Adrenal gland (tissue), 12 donors: ENCODE results near the gene KIF9. TPM values are rescaled to one million over a fixed set of nuclear protein-coding genes. Genes with fewer than 3 reads are reported as not detected.
"Not testable (repeated sequence)": the region's sequence is repeated elsewhere in the genome, so short reads cannot be mapped to it uniquely, and the experiment has no call there.

Source experiments
- DNase-seq, 7 donors: peaks; one replicate each; pipeline ENCODE4 v3.0.0-alpha.2; 2019 to 2020
- H3K27ac ChIP-seq, 5 donors: fragments of 200-600 bp; sonication (generic) in 4 of 5; 1 replicate in 3 of 5; 2 replicates in 2 of 5; pipeline versions ENCODE4 v1.5.1 to v1.8.0; 2016 to 2020; ENCODE audit warnings: mild to moderate bottlenecking in 1 of 5
- H3K27me3 ChIP-seq: fragments of 200-600 bp; 2 replicates; pipeline ENCODE4 v1.8.0; 2021
- H3K36me3 ChIP-seq, 2 donors: fragments of 200-600 bp; replicated peaks in 1 of 2; 1 replicate in 1 of 2; 2 replicates in 1 of 2; pipeline versions ENCODE4 v1.5.1 to v1.8.0; 2018 to 2022
- H3K4me1 ChIP-seq, 2 donors: fragments of 200-600 bp; replicated peaks in 1 of 2; 1 replicate in 1 of 2; 2 replicates in 1 of 2; pipeline versions ENCODE4 v1.5.1 to v1.8.0; 2018 to 2021
- H3K4me3 ChIP-seq, 4 donors: fragments of 200-600 bp; sonication (generic) in 3 of 4; one replicate each; pipeline ENCODE4 v1.5.1; 2016 to 2018
- H3K9me3 ChIP-seq, 3 donors: fragments of 200-600 bp; sonication (generic) in 1 of 3; replicated peaks in 1 of 3; 1 replicate in 2 of 3; 2 replicates in 1 of 3; pipeline versions ENCODE4 v1.5.1 to v1.8.0; 2016 to 2021
- POLR2A ChIP-seq, 2 donors: fragments of 450-650 bp; IDR thresholded peaks; one replicate each; pipeline ENCODE4 v1.6.1; 2017; ENCODE audit warnings: antibody characterized with exemption in 2 of 2, mild to moderate bottlenecking in 2 of 2, moderate library complexity in 1 of 2
- WGBS, 4 donors: extraction: QIAGEN DNeasy Blood & Tissue Kit in 2 of 4; methylation state at CpG; one replicate each; pipeline versions ENCODE4 v1.1.5 to v1.1.7; 2013 to 2017; 5-methylcytosine and 5-hydroxymethylcytosine counted together
- intact Hi-C, 2 donors: fragments of 100-400 bp; cut with DNase I; formaldehyde crosslinking; loops; one replicate each; pipeline versions ENCODE4 v1.14.1 to v1.15.0; 2022 to 2023
- polyA plus RNA-seq, 3 donors: library from polyadenylated mRNA; stranded (reverse); fragments of 200-250 nt in 2 of 3; fragments of 350-450 nt in 1 of 3; fragmentation: Illumina TruSeq in 1 of 3; extraction: RNeasy Lipid Tissue Mini Kit (QIAGEN cat#74804) in 1 of 3; gene quantifications; one replicate each; pipeline ENCODE4 v1.2.3, GENCODE V29; 2013 to 2014
- total RNA-seq, 9 donors: library from RNA; depleted of rRNA in 4 of 9; stranded (reverse); fragments of >200 nt in 4 of 9; fragments of 120-200 nt in 1 of 9; fragmentation: NEBNext Ultra II Directional in 1 of 9; extraction: Animal tissue kit (Norgen Biotek cat#: 25700) in 1 of 9; gene quantifications; one replicate each; pipeline versions ENCODE4 v1.1.0 to v1.2.4, GENCODE V29; 2013 to 2023
- TF ChIP-seq, protein P1 (sequence below), 6 experiments: fragments of 450-650 bp in 4 of 6; fragments of 200-600 bp in 2 of 6; sonication (generic) in 1 of 6; IDR thresholded peaks; 1 replicate in 5 of 6; 2 replicates in 1 of 6; pipeline versions ENCODE4 v1.5.1 to v1.8.0; 2016 to 2021; ENCODE audit warnings: antibody characterized with exemption in 6 of 6, mild to moderate bottlenecking in 2 of 6, moderate library complexity in 1 of 6
- donor health status: healthy with polysubstance abuse.
- donor health status: Bipolar disorder and iron deficiency.
- donor health status: DM: yes; HTN: yes; CAD: no.
- donor health status: DM: no; HTN: no; CAD: no.
- donor health status: DM: no; HTN: no; CAD: no.
- donor health status: DM: yes; HTN: yes; CAD: no.

KIF9 gene
- total and polyA plus RNA-seq, 12 donors = 1.1 to 12.8 (median 5.5) TPM

DNA sequence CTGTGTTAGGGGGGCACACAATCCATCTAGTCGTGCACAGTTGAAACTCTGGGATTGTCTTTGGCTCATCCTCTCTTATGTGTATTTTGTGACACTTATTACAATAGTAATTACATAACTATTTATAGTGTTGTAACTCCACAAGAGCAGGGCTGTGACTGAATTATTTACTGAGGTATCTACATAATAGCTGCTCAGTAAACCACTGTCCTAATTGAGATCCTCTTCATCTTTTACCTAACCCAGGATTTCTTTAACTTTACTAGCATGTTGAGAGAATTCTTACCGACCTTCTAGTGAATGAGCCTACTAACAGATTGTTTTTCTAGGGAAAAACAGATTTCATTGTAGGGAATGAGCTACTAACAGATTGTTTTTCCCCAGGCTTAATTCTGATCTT is 11.2 kb upstream of the KIF9 start:
- Histone ChIP-seq H3K9me3 (no peaks in the 10 kb centered on the region), H3K36me3 (no peaks in the 10 kb centered on the region), H3K4me3 (no peak overlapping the region), H3K27ac (no peak overlapping the region), H3K4me1 (peaks cover 9 to 51% of the 10 kb centered on the region in 2 donors), H3K27me3 (no peaks in the 10 kb centered on the region)
- DNase-seq = no peak
- intact Hi-C loops = no loop called here
- TF ChIP-seq, protein P1, sequence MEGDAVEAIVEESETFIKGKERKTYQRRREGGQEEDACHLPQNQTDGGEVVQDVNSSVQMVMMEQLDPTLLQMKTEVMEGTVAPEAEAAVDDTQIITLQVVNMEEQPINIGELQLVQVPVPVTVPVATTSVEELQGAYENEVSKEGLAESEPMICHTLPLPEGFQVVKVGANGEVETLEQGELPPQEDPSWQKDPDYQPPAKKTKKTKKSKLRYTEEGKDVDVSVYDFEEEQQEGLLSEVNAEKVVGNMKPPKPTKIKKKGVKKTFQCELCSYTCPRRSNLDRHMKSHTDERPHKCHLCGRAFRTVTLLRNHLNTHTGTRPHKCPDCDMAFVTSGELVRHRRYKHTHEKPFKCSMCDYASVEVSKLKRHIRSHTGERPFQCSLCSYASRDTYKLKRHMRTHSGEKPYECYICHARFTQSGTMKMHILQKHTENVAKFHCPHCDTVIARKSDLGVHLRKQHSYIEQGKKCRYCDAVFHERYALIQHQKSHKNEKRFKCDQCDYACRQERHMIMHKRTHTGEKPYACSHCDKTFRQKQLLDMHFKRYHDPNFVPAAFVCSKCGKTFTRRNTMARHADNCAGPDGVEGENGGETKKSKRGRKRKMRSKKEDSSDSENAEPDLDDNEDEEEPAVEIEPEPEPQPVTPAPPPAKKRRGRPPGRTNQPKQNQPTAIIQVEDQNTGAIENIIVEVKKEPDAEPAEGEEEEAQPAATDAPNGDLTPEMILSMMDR (IDR thresholded peaks at IDR 0.05) = no peak
- TF ChIP-seq POLR2A (IDR thresholded peaks at IDR 0.05) = no peak
- WGBS, 4 donors = 74 to 81% (median 78%) methylated on average over 2 of the region's 2 CpGs

DNA sequence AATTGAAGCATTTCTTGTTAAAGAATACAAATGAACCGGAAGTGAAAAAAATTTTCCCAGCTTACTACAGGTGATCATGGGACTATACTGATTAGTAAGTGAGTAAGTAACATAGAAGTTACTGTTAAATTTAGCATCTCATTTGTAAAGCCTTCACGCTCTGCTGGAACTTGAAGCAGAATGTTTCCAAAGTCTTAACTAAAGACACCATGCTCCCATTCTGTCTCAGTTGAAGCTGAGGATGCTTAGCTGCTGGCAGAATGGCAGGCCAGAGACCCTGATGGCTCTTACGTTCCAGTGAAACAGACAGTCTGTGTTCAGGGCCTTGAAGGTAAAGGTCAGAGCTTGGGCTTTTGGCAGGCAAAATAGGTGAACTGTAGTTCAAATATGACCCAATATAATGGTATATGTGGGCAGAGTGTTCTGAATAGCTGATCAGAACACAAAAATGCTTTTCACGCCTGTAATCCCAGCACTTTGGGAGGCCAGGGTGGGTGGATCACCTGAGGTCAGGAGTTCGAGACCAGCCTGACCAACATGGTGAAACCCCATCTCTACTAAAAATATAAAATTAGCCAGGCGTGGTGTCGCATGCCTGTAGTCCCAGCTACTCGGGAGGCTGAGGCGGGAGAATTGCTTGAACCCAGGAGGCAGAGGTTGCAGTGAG is 9.3 kb upstream of the KIF9 start:
- Histone ChIP-seq H3K4me1 (peaks cover 11 to 53% of the 10 kb centered on the region in 2 donors), H3K27ac (peak overlapping the region in 1 of 5 donors; percentile 1), H3K36me3 (peaks cover 0 to 12% of the 10 kb centered on the region in 2 donors)
- H3K4me3 ChIP-seq, intact Hi-C loops, H3K27me3 ChIP-seq, H3K9me3 ChIP-seq: not testable (repeated sequence)
- DNase-seq = peak in 1 of 7 donors; percentile 28
- 84 to 88% (median 86%) methylated on average over 9 of the region's 9 CpGs for WGBS, 4 donors

DNA sequence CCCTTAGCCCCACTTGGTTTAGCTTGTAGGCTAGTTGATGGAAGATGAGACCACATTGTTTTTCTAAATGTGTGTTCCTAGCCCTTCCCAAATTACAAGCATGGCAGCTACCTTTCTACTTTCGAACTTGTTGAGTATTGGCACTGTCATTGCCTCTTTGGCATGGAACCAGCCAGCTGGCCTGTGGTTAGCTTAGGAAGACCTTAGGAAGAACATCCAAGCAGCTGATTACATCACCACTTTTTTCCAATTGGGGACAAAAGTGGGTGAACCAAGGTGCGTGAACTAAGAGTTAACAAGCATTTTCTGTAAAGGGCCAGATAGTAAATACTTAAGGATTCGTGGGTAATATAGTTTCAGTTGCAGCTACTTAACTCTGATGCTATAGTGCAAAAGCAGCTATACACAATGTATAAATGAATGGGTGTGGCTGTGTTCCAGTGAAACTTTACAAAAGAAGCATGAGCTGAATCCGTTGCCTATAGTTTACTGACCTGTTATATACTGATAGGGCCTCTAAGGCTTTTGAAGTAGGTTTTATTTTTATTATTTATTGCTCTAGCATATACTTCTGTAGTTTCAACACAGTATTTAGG is 8.7 kb upstream of the KIF9 start:
- no peaks in the 10 kb centered on the region for H3K27me3 ChIP-seq
- no peak overlapping the region for H3K4me3 ChIP-seq
- H3K36me3 ChIP-seq = peaks cover 0 to 12% of the 10 kb centered on the region in 2 donors
- intact Hi-C loops = no loop called here
- H3K27ac ChIP-seq = no peak overlapping the region
- peaks cover 11 to 59% of the 10 kb centered on the region in 2 donors for H3K4me1 ChIP-seq
- H3K9me3 ChIP-seq = no peaks in the 10 kb centered on the region
- peak in 6 of 7 donors; percentile 16 to 70 (median 55) for DNase-seq
- TF ChIP-seq, protein P1 (IDR thresholded peaks at IDR 0.05) = no peak
- no peak for TF ChIP-seq POLR2A (IDR thresholded peaks at IDR 0.05)
- WGBS, 4 donors = 60 to 78% (median 74%) methylated on average over 4 of the region's 4 CpGs

DNA sequence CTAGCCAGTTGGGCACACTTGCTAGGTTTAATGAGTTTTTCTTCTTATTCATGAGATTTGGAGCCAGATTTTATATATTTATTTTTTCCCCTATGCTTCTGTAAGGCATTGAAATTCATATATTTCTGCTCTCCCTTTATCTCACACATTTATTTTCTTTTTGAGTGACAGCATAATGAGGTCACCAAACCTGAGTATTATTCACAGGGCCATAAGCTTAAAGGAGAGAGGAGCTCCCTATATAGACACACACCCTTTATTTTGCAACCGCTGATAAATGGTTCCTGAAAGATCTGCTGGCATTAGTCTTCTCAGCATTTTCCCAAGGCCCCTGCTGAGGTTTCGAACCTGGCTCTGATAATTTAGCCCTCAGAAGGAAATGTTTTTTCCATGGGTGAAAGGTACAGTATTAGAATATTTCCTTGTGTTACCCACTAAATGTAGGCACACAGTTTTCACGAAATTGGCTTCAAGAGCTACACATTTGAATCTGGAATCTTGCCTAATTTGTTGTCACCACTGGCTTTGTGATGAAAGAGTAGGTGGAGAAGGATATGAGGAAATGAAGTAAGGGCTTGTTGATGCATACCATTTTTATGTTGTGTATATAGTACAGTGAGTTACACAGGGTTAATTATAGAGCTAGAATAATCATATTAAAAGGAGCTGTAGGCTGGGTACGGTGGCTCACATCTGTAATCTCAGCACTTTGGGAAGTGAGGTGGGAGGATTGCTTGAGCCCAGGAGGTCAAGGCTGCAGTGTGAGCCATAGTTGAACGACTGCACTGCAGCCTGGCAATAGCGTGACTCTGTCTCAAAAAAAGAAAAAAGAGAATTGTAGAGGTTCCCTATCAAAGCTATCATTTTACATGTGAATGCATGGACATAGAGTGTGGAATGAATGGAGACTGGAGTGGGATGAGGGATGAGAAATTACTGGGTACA is 6.6 kb upstream of the KIF9 start:
- Histone ChIP-seq H3K9me3 (no peaks in the 10 kb centered on the region), H3K27me3 (no peaks in the 10 kb centered on the region), H3K27ac (peak overlapping the region in 4 of 5 donors; percentile 15 to 55 (median 30)), H3K4me3 (no peak overlapping the region), H3K36me3 (peaks cover 0 to 12% of the 10 kb centered on the region in 2 donors), H3K4me1 (peaks cover 11 to 78% of the 10 kb centered on the region in 2 donors)
- peak in 5 of 7 donors; percentile 40 to 68 (median 50) for DNase-seq
- 38 to 50% (median 48%) methylated on average over 6 of the region's 6 CpGs for WGBS, 4 donors
- intact Hi-C loops = no loop called here
- TF ChIP-seq, protein P1 (IDR thresholded peaks at IDR 0.05) = no peak
- TF ChIP-seq POLR2A (IDR thresholded peaks at IDR 0.05) = no peak
